ENCODE data around the gene BIRC2.

Gene BIRC2

GRCh38 chr11:102407901-102408300 is 60.9 kb downstream of the BIRC2 start:
- H3K4me2 ChIP-seq (ENCODE audit: insufficient read depth, low read length, poor library complexity, severe bottlenecking) = no peak overlapping the region
- H2BK15ac ChIP-seq (ENCODE audit: low read length) = no peak overlapping the region
- no peaks in the 10 kb centered on the region for H3K27me3 ChIP-seq (ENCODE audit: control insufficient read depth in 3 of 3, insufficient read depth in 3 of 3, low read depth in 1 of 3, low read length in 3 of 3)
- WGBS, 2 donors (ENCODE audit: extremely low coverage in 2 of 2, insufficient read length in 2 of 2, insufficient replicate concordance in 1 of 2) = no CpG with 5 or more reads among the region's 3 CpGs
- no peak for DNase-seq (ENCODE audit: low spot score)
- H3K4ac ChIP-seq (ENCODE audit: low read length) = no peak overlapping the region
- no peak overlapping the region for H3K23ac ChIP-seq (ENCODE audit: low read depth, low read length, poor library complexity)
- no peak overlapping the region for H3K27ac ChIP-seq (replicated peaks; ENCODE audit: low read length)
- no peak overlapping the region for H3K14ac ChIP-seq (ENCODE audit: low read length)
- H2AK5ac ChIP-seq (ENCODE audit: low read depth, low read length) = no peak overlapping the region
- no peak overlapping the region for H2BK5ac ChIP-seq (ENCODE audit: low read length)
- no peak overlapping the region for H3K9ac ChIP-seq (ENCODE audit: low read depth, low read length, poor library complexity)
- H2AFZ ChIP-seq (ENCODE audit: low read length) = no peak overlapping the region
- H4K8ac ChIP-seq (ENCODE audit: low read depth, low read length) = no peak overlapping the region
- no peak overlapping the region for H2BK12ac ChIP-seq (ENCODE audit: low read length)
- H3K79me1 ChIP-seq (ENCODE audit: low read depth, low read length) = peaks cover 6% of the 10 kb centered on the region
- no peak overlapping the region for H3K4me3 ChIP-seq (ENCODE audit: low read length in 2 of 2)
- H4K91ac ChIP-seq (ENCODE audit: low read depth, low read length, poor library complexity) = no peak overlapping the region
- no peaks in the 10 kb centered on the region for H3K4me1 ChIP-seq (ENCODE audit: control insufficient read depth in 2 of 2, insufficient read depth in 1 of 2, low read depth in 1 of 2, low read length in 2 of 2)
- peaks cover 2 to 29% of the 10 kb centered on the region in 2 donors for H3K36me3 ChIP-seq (replicated peaks in 1 of 2; ENCODE audit: control insufficient read depth in 2 of 2, insufficient read depth in 2 of 2, low read length in 2 of 2)
- peaks cover 0 to under 1% of the 10 kb centered on the region in 2 donors for H3K9me3 ChIP-seq (replicated peaks in 1 of 2; ENCODE audit: control insufficient read depth in 2 of 2, insufficient read depth in 1 of 2, low read depth in 1 of 2, low read length in 2 of 2)
- H3K18ac ChIP-seq (ENCODE audit: low read length) = no peak overlapping the region
- no peak overlapping the region for H2BK120ac ChIP-seq (ENCODE audit: low read depth, low read length)

GRCh38 chr11:102408339-102408738 is 61.3 kb downstream of the BIRC2 start:
- Histone ChIP-seq H2BK5ac (ENCODE audit: low read length) (no peak overlapping the region), H3K9me3 (replicated peaks in 1 of 2; ENCODE audit: control insufficient read depth in 2 of 2, insufficient read depth in 1 of 2, low read depth in 1 of 2, low read length in 2 of 2) (peaks cover 0 to 5% of the 10 kb centered on the region in 2 donors), H2BK12ac (ENCODE audit: low read length) (no peak overlapping the region), H3K4ac (ENCODE audit: low read length) (no peak overlapping the region), H3K27me3 (ENCODE audit: control insufficient read depth in 3 of 3, insufficient read depth in 3 of 3, low read depth in 1 of 3, low read length in 3 of 3) (no peaks in the 10 kb centered on the region), H3K9ac (ENCODE audit: low read depth, low read length, poor library complexity) (no peak overlapping the region), H3K4me3 (ENCODE audit: low read length in 2 of 2) (no peak overlapping the region), H2AFZ (ENCODE audit: low read length) (no peak overlapping the region), H3K4me1 (ENCODE audit: control insufficient read depth in 2 of 2, insufficient read depth in 1 of 2, low read depth in 1 of 2, low read length in 2 of 2) (no peaks in the 10 kb centered on the region), H3K27ac (replicated peaks; ENCODE audit: low read length) (no peak overlapping the region), H2BK15ac (ENCODE audit: low read length) (no peak overlapping the region), H3K4me2 (ENCODE audit: insufficient read depth, low read length, poor library complexity, severe bottlenecking) (no peak overlapping the region), H2AK5ac (ENCODE audit: low read depth, low read length) (no peak overlapping the region), H3K18ac (ENCODE audit: low read length) (no peak overlapping the region), H3K23ac (ENCODE audit: low read depth, low read length, poor library complexity) (no peak overlapping the region), H3K14ac (ENCODE audit: low read length) (no peak overlapping the region), H3K36me3 (replicated peaks in 1 of 2; ENCODE audit: control insufficient read depth in 2 of 2, insufficient read depth in 2 of 2, low read length in 2 of 2) (peaks cover 2 to 25% of the 10 kb centered on the region in 2 donors), H4K8ac (ENCODE audit: low read depth, low read length) (no peak overlapping the region), H2BK120ac (ENCODE audit: low read depth, low read length) (no peak overlapping the region), H4K91ac (ENCODE audit: low read depth, low read length, poor library complexity) (no peak overlapping the region), H3K79me1 (ENCODE audit: low read depth, low read length) (peaks cover 6% of the 10 kb centered on the region)
- no peak for DNase-seq (ENCODE audit: low spot score)
- WGBS, 2 donors (ENCODE audit: extremely low coverage in 2 of 2, insufficient read length in 2 of 2, insufficient replicate concordance in 1 of 2) = no CpG with 5 or more reads among the region's 1 CpG

- H3K27me3 ChIP-seq (ENCODE audit: control insufficient read depth in 3 of 3, insufficient read depth in 3 of 3, low read depth in 1 of 3, low read length in 3 of 3) = no peaks in the 10 kb centered on the region
- H2BK15ac ChIP-seq (ENCODE audit: low read length) = no peak overlapping the region
- no peak overlapping the region for H4K8ac ChIP-seq (ENCODE audit: low read depth, low read length)
- no peak overlapping the region for H3K9ac ChIP-seq (ENCODE audit: low read depth, low read length, poor library complexity)
- H3K27ac ChIP-seq (replicated peaks; ENCODE audit: low read length) = no peak overlapping the region
- H3K9me3 ChIP-seq (replicated peaks in 1 of 2; ENCODE audit: control insufficient read depth in 2 of 2, insufficient read depth in 1 of 2, low read depth in 1 of 2, low read length in 2 of 2) = peaks cover 0 to 7% of the 10 kb centered on the region in 2 donors
- WGBS, 2 donors (ENCODE audit: extremely low coverage in 2 of 2, insufficient read length in 2 of 2, insufficient replicate concordance in 1 of 2) = no CpG with 5 or more reads among the region's 5 CpGs
- no peak overlapping the region for H3K23ac ChIP-seq (ENCODE audit: low read depth, low read length, poor library complexity)
- no peak overlapping the region for H2BK5ac ChIP-seq (ENCODE audit: low read length)
- peaks cover 3% of the 10 kb centered on the region for H3K79me1 ChIP-seq (ENCODE audit: low read depth, low read length)
- DNase-seq (ENCODE audit: low spot score) = no peak
- no peak overlapping the region for H3K18ac ChIP-seq (ENCODE audit: low read length)
- H3K4ac ChIP-seq (ENCODE audit: low read length) = no peak overlapping the region
- no peak overlapping the region for H4K91ac ChIP-seq (ENCODE audit: low read depth, low read length, poor library complexity)
- H2BK120ac ChIP-seq (ENCODE audit: low read depth, low read length) = no peak overlapping the region
- H3K36me3 ChIP-seq (replicated peaks in 1 of 2; ENCODE audit: control insufficient read depth in 2 of 2, insufficient read depth in 2 of 2, low read length in 2 of 2) = peaks cover 0 to 18% of the 10 kb centered on the region in 2 donors
- H2AK5ac ChIP-seq (ENCODE audit: low read depth, low read length) = no peak overlapping the region
- H2AFZ ChIP-seq (ENCODE audit: low read length) = no peak overlapping the region
- no peaks in the 10 kb centered on the region for H3K4me1 ChIP-seq (ENCODE audit: control insufficient read depth in 2 of 2, insufficient read depth in 1 of 2, low read depth in 1 of 2, low read length in 2 of 2)
- H3K4me2 ChIP-seq (ENCODE audit: insufficient read depth, low read length, poor library complexity, severe bottlenecking) = no peak overlapping the region
- no peak overlapping the region for H3K14ac ChIP-seq (ENCODE audit: low read length)
- H3K4me3 ChIP-seq (ENCODE audit: low read length in 2 of 2) = no peak overlapping the region
- H2BK12ac ChIP-seq (ENCODE audit: low read length) = no peak overlapping the region
Measured at GRCh38 chr11:102410382-102410784, 63.4 kb downstream of the BIRC2 start.

- WGBS, 2 donors (ENCODE audit: extremely low coverage in 2 of 2, insufficient read length in 2 of 2, insufficient replicate concordance in 1 of 2) = no CpG with 5 or more reads among the region's 7 CpGs
- no peak for DNase-seq (ENCODE audit: low spot score)
- Histone ChIP-seq H2BK120ac (ENCODE audit: low read depth, low read length) (no peak overlapping the region), H3K9ac (ENCODE audit: low read depth, low read length, poor library complexity) (no peak overlapping the region), H3K4me2 (ENCODE audit: insufficient read depth, low read length, poor library complexity, severe bottlenecking) (no peak overlapping the region), H3K27ac (replicated peaks; ENCODE audit: low read length) (no peak overlapping the region), H2AFZ (ENCODE audit: low read length) (no peak overlapping the region), H4K8ac (ENCODE audit: low read depth, low read length) (no peak overlapping the region), H3K23ac (ENCODE audit: low read depth, low read length, poor library complexity) (no peak overlapping the region), H3K4me3 (ENCODE audit: low read length in 2 of 2) (no peak overlapping the region), H3K4ac (ENCODE audit: low read length) (no peak overlapping the region), H2BK15ac (ENCODE audit: low read length) (no peak overlapping the region), H3K4me1 (ENCODE audit: control insufficient read depth in 2 of 2, insufficient read depth in 1 of 2, low read depth in 1 of 2, low read length in 2 of 2) (no peaks in the 10 kb centered on the region), H3K79me1 (ENCODE audit: low read depth, low read length) (peaks cover under 1% of the 10 kb centered on the region), H3K14ac (ENCODE audit: low read length) (no peak overlapping the region), H3K27me3 (ENCODE audit: control insufficient read depth in 3 of 3, insufficient read depth in 3 of 3, low read depth in 1 of 3, low read length in 3 of 3) (no peaks in the 10 kb centered on the region), H2AK5ac (ENCODE audit: low read depth, low read length) (no peak overlapping the region), H3K36me3 (replicated peaks in 1 of 2; ENCODE audit: control insufficient read depth in 2 of 2, insufficient read depth in 2 of 2, low read length in 2 of 2) (peaks cover 0 to 15% of the 10 kb centered on the region in 2 donors), H2BK5ac (ENCODE audit: low read length) (no peak overlapping the region), H4K91ac (ENCODE audit: low read depth, low read length, poor library complexity) (no peak overlapping the region), H3K9me3 (replicated peaks in 1 of 2; ENCODE audit: control insufficient read depth in 2 of 2, insufficient read depth in 1 of 2, low read depth in 1 of 2, low read length in 2 of 2) (peaks cover 0 to 7% of the 10 kb centered on the region in 2 donors), H3K18ac (ENCODE audit: low read length) (no peak overlapping the region), H2BK12ac (ENCODE audit: low read length) (no peak overlapping the region)
Measured at GRCh38 chr11:102411142-102411541, 64.1 kb downstream of the BIRC2 start.

Measured in neuronal stem cell (in vitro differentiated cells).